T1000 (cell line): ENCODE results near the gene DUSP28.
A peak's percentile ranks its signal among the peaks of the same experiment; 100 is the strongest.
"Not testable (repeated sequence)": the region's sequence is repeated elsewhere in the genome, so short reads cannot be mapped to it uniquely, and the experiment has no call there.

Experiments
- DNase-seq: peaks from one replicate; lab custom pipeline; 2025; ENCODE audit warnings: mixed read lengths; lab: John Stamatoyannopoulos, UW

DUSP28 gene

DNA sequence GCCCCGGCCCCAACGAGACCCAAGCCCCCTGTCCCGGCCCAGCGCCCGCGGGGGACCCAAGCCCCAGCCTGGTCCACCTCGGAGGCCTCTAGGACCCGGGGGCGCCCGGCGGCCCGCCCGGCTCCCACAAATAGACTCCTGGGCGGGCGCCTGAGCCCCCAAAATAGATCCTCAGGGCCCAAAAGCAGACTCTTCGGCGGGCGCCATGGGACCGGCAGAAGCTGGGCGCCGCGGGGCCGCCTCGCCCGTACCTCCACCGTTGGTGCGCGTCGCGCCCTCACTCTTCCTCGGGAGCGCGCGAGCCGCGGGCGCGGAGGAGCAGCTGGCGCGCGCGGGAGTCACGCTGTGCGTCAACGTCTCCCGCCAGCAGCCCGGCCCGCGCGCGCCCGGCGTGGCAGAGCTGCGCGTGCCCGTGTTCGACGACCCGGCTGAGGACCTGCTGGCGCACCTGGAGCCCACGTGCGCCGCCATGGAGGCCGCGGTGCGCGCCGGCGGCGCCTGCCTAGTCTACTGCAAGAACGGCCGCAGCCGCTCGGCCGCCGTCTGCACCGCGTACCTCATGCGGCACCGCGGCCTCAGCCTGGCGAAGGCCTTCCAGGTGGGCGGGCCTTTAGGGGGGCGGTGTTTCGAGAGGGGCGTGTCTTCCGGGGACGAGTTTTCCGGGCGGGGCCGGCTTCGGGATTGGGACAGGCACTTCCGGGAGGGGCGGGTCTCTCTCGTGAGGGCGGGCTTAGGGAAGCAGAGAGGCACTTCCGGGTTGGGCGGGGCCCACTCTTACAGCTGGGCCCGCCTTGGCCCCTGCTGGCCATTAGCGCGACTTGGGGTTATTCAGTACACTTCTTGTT lies 545 bp downstream of the DUSP28 start:
- DNase-seq, result peak; percentile 96

DNA sequence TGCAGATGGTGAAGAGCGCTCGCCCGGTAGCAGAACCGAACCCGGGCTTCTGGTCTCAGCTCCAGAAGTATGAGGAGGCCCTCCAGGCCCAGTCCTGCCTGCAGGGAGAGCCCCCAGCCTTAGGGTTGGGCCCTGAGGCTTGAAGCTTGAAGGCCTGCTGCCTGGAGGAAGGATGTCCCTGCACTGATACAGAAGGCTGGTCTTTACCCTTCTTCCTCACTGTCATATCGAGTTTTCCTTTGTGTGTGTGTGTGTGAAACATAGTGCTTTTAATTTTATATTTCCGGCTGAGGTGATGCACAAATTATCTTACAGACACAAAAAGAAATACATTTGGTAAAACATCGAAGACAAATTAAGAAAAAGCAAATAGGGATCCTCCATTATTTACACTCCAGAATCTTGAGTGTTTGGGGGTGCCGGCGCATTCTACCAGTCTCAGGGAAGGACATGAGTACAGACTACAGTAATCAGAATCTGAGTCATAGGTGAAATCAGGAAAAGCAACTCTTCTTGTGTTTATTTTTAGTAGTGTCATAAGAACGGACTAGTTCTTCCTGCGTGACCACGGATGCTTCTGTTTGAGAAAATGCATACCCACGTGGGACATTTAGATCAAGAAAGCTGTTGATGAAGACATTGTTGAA lies 1.3 kb downstream of the DUSP28 start:
- DNase-seq, result no peak

- not testable (repeated sequence) for DNase-seq
Observed at GRCh38 chr2:240563231-240563630, 3.1 kb downstream of the DUSP28 start.

- DNase-seq, result no peak
Observed at GRCh38 chr2:240563951-240564560, 3.9 kb downstream of the DUSP28 start.

DNA sequence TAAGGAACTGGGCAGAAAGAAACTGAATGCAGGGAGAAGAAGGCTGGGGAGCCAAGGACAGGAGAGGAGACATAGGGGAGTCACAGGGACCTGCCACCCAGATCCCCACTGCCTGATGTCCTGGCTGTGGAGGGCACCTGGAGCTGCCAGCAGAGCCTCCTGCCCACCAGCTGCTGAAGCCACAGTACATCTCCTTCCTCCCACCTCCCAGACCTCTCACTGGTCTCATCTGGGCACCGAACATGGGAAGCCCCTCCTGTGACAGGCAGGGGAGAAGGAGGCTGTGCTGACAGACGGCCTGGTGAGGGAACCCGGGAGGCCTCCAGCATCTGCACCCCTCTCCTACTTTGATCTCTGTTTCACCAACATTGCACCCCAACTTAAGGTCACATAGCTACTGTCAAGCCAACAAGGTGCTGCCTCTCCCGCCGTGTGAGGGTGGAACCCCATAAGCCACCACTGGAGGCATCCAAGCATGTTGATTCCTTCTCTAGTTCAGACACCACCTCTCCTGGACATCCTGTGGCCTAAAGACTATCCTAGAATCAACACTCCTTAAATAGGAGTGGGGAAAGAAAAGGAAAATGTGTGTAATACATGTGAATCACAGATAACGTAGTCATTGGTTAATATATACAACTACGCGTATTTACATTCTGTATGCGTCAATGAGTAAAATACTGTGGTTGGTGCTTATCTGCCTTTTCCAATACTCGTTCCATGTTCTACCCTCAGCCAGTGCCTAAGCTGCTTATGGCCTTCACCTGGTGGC lies 4.6 kb downstream of the DUSP28 start:
- no peak for DNase-seq

- peak; percentile 49 for DNase-seq
Observed at GRCh38 chr2:240565333-240566202, 5.4 kb downstream of the DUSP28 start.

- DNase-seq, result peak; percentile 73
Observed at GRCh38 chr2:240566203-240567136, 6.3 kb downstream of the DUSP28 start.

GRCh38 chr2:240567137-240567871 lies 7.1 kb downstream of the DUSP28 start:
- DNase-seq, result no peak

- no peak for DNase-seq
Observed at GRCh38 chr2:240567872-240568677, 7.9 kb downstream of the DUSP28 start, which contains the start of gene RNPEPL1. TSS of gene RNPEPL1 (plus strand) at chr2:240568484. CDS start at chr2:240568587, 103 bp downstream.

DNA sequence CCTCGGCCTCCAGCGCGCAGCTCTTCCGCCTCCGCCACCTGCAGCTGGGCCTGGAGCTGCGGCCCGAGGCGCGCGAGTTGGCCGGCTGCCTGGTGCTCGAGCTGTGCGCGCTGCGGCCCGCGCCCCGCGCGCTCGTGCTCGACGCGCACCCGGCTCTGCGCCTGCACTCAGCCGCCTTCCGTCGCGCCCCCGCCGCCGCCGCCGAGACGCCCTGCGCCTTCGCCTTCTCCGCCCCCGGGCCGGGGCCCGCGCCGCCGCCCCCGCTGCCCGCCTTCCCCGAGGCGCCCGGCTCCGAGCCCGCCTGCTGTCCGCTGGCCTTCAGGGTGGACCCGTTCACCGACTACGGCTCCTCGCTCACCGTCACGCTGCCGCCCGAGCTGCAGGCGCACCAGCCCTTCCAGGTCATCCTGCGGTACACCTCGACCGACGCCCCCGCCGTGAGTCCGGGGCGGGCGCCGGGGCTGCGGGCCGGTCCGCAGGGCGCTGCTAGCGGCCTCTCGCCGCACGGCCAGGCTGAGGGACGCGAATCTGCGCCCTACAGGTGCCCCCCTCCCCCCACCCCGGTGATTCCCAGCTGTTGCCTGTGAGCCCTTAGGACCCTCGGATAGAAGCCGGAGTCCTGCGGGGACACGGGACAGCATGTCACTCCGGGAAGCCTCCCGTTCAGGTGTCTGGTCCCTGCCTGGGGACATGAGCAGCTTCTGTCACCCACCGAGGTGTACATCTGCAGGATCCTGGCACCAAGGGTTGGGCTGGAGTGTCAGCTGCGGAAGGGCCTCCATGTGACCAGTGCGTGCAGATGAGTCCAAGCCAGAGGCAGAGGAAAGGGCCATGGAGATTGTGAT lies 8.7 kb downstream of the DUSP28 start:
- DNase-seq, result no peak

GRCh38 chr2:240569523-240569997 lies 9.4 kb downstream of the DUSP28 start:
- no peak for DNase-seq

DNA sequence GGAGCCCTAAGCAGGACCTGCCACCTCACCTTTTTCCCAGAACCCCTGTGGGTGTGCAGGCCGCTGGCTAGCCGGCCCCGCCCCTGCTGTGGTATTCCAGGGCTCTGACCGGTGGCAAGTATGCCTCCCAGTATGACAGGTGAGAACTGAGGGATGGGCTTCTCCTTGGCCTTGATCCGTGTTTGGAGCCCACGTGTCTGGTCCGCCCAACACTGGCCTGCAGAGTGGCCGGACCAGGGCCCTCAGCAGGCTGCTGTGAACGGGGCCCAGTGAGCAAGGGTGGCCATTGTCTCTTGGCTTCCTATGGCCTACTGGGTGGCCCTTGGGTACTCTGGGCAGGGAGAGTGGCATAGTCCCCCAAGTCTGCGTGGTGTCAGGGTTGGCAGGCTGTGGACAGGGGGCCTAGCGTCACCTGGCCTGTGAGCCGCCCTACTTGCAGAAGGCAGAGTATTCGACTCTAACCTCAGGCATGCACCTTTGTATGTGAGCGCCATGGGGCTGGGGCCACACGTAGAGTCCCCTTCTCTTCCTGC lies 9.9 kb downstream of the DUSP28 start:
- no peak for DNase-seq

GRCh38 chr2:240570531-240571313 lies 10.6 kb downstream of the DUSP28 start:
- no peak for DNase-seq

- no peak for DNase-seq
Observed at GRCh38 chr2:240571314-240571973, 11.3 kb downstream of the DUSP28 start.

DNA sequence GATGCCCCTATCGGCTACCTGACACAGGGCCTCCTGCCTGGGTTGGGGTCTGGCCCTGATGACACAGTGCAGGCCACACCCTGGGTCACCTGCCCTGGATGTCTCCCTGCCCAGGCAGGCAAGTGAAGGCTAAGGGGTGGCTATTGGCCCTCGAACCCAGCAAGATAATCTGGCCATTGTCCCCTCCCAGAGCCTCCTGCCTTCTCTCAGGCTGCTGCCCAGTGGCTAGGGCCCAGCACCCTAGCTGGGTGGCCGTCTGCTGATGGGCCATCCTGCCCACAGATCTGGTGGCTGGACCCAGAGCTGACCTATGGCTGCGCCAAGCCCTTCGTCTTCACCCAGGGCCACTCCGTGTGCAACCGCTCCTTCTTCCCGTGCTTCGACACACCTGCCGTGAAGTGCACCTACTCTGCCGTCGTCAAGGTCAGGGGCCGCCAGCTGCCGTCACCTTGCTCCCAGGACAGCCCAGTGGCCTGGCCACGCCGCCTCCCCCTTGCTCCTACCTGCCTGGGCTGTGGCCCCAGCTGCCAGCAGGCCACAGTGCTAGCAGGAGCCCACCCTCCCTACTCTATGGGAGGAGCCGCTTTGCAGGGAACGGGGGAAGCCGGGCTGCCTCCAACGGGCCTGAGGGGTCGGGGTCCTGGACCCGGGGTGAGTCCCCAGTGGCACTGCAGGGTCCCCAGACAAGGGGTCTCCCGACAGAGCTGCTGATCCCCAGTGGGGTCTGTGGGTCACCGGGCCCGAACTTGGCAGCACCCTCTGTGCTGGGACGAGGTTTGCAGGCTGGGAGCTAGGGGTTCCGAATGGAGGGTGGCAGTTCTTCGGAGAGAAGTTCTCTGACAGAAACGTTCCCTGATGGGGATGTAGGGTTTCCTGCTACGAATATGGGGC lies 12.2 kb downstream of the DUSP28 start:
- no peak for DNase-seq
